NCI-H345 treated with DMSO at 0.1 percent for 48 hours (cell line): ENCODE measurements around the gene L1CAM.
A peak's percentile ranks its signal among the peaks of the same experiment; 100 is the strongest.

Experiments
- DNase-seq: peaks from one replicate; lab custom pipeline; 2025; ENCODE audit not compliant: unreplicated experiment; lab: John Stamatoyannopoulos, UW

The L1CAM gene, protein sequence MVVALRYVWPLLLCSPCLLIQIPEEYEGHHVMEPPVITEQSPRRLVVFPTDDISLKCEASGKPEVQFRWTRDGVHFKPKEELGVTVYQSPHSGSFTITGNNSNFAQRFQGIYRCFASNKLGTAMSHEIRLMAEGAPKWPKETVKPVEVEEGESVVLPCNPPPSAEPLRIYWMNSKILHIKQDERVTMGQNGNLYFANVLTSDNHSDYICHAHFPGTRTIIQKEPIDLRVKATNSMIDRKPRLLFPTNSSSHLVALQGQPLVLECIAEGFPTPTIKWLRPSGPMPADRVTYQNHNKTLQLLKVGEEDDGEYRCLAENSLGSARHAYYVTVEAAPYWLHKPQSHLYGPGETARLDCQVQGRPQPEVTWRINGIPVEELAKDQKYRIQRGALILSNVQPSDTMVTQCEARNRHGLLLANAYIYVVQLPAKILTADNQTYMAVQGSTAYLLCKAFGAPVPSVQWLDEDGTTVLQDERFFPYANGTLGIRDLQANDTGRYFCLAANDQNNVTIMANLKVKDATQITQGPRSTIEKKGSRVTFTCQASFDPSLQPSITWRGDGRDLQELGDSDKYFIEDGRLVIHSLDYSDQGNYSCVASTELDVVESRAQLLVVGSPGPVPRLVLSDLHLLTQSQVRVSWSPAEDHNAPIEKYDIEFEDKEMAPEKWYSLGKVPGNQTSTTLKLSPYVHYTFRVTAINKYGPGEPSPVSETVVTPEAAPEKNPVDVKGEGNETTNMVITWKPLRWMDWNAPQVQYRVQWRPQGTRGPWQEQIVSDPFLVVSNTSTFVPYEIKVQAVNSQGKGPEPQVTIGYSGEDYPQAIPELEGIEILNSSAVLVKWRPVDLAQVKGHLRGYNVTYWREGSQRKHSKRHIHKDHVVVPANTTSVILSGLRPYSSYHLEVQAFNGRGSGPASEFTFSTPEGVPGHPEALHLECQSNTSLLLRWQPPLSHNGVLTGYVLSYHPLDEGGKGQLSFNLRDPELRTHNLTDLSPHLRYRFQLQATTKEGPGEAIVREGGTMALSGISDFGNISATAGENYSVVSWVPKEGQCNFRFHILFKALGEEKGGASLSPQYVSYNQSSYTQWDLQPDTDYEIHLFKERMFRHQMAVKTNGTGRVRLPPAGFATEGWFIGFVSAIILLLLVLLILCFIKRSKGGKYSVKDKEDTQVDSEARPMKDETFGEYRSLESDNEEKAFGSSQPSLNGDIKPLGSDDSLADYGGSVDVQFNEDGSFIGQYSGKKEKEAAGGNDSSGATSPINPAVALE

DNA sequence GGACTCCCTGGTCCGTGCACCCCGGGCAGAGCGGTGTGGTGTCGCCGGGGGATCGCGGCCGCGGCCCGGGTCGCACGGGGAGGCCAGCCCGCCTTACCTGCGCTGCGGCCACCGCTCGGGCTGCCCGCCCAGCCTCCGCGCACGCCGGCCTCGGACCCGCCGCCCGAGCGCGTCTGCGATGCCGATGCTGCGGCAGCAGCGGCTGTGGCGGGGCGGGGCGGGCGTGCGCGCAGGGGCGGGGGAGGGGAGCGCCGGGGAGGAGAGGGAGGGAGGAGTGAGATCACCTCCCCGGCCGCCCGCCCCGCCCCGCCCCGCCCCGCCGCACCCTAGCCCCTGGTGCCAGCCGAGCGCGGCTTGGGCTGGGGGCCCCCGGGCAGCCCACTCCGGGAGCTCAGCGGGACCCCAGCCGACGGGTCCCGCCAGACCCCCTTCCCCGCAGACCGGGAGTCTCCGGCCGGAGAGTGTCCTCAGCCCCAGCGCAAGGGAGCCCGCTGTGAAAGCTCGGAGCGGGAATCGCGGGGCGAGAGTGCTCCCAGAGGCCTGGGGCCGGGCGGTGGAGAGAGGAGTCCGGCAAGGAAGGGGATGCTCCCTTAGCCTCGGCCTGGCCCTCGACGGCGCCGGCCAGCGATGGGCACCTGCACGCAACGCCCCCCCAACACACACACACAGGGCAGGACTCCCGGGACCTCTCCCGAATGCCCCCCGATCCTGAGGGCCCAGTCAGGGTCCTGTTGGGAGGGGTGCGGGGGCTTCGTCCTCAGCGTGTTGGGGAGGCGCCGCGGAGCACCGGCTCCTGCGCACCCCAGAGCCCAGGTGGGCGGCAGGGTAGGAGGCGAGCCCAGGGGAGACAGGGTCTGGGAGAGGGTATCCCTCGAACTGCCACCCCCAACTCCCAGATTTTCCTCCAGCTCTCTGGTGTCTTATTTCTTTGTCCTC is at the start of gene L1CAM:
Gene L1CAM (minus strand): TSS at position 206 of the 936 bp plus-strand sequence. CDS start 10,337 bp downstream, outside the sequence.
- DNase-seq, result no peak

DNA sequence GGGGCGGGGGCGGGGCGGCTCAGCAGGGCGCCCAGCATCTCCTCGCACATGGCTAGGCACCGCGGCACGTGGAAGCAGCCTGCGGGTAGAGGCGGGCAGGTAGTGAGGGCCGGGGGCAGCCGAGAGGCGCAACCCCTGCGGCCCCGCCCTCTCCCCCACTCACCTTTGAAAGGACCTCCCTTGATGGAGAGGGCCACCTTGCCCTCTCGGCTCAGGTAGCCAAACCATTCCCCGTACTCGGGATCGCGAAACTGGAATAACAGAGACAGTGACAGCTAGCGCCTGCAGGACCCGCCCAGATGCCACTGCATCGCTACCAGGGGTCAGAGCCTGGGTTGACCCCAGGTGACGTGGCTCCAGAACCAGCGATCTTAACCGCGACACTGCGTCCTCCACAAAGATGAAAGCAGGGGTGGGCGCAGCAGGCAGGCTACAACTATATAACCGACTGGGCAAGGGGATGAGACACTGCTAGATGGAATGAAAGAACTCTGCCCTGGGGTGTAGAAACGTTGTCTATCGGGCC is 49.4 kb upstream of the L1CAM start:
- no peak for DNase-seq

- DNase-seq, result peak; percentile 35
These were observed 48.9 kb upstream of the L1CAM start, which contains the start of gene NAA10 for GRCh38 chrX:153934762-153935325. Gene NAA10, minus strand, starts transcription at chrX:153935037. Its CDS starts 133 bp downstream, at chrX:153934904.

DNA sequence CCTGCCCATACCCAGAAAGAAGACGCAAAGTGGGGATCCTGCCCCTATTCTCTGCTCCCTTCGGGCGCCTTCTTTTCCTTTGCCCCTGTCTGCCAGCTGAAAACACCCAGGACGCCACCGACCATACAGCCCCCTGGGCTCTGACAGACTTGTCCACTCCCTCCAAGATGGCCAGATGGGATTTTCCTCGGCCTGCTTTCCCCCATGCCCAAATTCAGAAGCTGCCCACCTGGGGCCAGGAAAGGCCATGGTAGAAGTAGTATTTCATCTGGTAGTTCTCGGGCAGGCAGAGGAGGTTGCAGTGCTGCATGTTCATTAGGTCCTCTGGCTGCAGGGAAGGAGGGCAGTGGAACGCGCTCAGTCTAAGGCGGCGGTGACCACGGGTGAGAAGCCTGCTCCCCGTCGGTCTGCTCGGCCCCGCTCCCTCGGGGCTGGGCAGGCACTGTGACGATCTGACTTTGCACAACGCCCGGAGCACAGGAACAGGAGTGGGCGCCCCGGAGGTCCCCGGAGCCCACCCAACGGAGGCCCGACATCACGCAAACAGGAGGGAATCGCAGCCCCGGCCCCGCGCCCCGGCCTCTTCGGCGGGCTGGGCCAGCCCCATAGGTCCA is 48.3 kb upstream of the L1CAM start:
- DNase-seq, result no peak

GRCh38 chrX:153933748-153934147 is 47.8 kb upstream of the L1CAM start:
- no peak for DNase-seq

GRCh38 chrX:153932220-153932915 is 46.4 kb upstream of the L1CAM start:
- no peak for DNase-seq

- DNase-seq, result no peak
These were observed 45.8 kb upstream of the L1CAM start for GRCh38 chrX:153931748-153932147.

GRCh38 chrX:153931151-153931550 is 45.2 kb upstream of the L1CAM start:
- DNase-seq, result no peak

DNA sequence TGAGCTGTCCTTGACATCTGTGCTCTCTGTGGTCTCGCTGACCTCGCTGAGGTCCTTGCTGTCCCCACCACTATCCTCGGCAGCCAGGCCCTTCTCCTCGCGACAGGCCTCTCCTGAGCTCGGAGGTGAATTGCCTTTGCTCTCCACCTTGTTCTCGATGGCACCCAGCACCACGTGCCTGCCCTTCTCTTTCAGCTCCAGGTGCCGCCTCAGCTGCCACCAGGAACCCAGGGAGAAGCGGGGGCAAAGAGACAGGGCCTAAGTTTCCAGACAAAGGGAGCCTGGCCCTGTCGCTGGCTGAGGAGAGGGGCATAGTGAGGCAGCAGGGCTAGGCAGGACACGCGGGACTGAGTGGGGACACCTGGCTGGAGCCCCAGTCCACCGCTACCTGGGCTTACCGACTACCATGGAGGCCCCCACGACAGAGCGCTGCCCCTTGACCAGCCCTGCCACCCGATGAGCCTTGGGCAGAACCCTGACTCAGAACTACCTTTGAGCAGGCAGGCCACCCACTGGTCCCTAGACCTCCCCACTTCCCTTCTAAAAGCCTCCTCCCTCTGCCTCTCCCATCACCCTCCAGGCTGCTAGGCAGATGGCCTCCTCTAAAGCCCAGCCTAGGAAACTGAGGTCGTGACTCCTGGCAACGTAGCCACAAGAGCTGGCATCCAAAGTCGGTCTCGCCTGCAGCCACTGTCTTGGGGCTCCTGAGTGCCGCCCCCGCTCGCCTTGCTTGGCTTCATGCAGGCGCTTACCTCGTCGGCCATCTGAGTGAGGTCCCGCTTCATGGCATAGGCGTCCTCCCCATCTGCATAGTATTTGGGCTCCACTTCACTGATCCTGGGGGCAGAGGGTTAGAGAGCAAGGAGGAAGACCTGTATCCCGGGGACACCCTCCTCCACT is 44.3 kb upstream of the L1CAM start:
- no peak for DNase-seq

GRCh38 chrX:153929576-153929975 is 43.6 kb upstream of the L1CAM start:
- no peak for DNase-seq

DNA sequence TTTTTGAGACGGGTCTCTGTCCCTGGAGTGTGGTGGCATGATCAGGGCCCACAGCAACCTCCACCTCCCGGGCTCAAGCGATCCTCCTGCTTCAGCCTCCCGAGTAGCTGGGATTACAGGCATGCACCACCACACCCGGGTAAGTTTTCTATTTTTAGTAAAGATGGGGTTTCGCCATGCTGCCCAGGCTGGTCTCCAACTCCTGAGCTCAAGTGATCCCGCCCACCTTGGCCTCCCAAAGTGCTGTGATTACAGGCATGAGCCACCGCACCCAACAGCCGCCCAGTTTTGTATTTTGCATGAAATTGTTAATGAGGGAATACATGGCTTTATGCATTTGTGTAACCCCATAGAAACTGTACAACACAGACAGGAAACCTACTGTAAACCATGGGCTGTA is 42.9 kb upstream of the L1CAM start:
- no peak for DNase-seq

- peak; percentile 91 for DNase-seq
These were observed 42.2 kb upstream of the L1CAM start for GRCh38 chrX:153927922-153928760.

DNA sequence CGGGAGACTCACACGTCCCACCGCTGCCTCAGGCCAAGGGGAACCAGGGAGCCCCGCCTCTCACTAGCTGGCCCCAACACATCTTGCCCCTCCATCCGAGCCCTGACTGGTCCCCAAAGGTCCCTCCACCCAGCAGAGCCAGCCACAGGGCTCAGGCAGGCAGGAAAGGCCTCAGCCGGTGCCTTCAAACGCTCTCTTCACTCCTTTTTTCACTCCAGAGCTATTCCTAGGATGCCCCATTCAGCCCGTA is 41.6 kb upstream of the L1CAM start:
- DNase-seq, result no peak

DNA sequence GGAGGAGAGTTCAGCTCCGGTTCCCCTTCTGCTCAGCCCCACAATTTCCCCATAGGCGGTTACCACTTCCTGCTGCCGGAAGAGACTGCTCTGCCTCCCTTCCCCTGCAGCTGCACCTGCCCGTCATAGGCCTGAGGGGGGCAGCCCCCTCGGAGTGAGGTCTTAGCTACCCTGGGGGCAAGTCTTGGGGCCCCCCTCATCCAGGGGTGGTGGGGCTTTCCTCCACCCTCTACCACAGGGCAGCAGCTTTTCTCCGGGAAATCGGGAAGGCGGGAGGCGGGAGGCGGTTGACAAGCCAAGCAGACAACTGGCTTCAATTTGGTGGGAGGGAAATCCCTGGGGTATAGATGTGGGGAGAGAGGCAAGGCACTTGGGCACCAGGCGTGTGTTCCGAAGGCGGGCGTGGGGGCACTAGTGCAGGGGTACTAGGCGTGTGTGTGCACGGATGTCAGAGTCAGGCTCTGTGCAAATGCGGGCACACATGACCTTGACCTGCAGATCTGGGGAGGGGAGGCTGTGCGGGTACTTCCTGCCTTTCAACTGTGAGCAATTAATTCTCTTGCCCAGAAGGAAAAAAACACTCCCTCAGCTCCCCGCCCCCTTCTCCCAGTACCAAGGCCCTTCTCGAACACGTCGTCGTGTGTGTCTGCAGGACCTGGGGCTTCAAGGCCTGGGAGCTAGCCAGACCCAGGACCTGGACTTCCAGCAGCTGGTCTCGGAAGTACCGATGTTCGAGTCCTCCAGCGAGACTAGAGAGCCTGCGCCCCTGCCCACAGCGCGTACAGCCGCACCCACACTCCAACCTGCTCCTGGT is 41.1 kb upstream of the L1CAM start:
- DNase-seq, result peak; percentile 43

DNA sequence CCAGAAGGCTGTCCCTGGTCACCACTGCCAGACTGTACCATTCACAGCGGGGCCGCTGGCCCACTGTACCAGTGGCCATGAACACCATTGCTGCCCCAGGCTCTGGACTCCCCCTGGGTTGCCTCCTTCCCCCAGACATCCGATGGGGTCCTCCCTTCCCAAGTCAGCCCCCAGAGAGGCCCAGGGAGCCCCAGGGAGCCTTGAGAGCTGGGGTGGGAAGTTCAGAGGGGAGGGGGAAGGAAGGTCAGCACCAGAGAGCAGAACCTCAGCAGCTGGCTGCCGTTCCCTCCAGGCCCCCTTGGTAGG is 40.5 kb upstream of the L1CAM start:
- no peak for DNase-seq
